ENCODE results near the gene RFNG.

DNA sequence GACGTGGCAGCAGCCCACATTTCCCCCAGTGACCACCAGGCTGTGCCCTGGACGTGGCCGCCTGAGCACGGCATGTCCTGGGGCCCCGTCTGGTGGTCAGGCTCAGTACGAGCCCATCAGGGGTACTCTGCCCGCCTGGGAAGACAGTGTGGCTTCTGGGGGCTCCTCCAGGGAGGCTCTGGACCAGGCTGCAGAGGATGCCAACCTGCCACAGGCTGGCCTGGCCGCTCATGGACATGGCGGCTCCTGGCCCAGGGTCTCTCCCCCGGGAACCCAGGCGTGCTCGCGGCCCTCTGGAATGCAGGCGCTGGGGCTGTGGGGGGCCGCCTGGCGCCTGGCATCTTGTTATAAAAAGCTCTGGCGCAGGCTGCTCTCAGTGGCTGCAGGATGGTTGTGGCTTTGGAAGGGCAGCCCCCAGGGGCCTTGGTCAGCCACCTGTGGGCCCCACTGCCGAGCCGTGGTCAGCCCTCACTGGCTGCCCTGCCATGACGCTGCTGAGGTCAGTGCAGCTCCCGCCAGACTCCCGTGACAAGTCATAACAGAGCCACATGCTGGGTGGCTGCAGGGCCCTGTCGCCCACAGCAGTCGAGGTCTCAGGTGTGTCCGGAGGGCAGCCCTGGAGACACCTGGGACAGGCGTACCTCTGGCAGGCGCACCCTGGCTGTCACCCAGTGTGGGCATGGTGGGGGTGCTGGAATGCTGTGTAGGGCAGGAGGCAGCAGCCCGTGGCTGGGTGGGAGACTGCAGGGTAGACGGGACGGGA lies 43.9 kb downstream of the RFNG start:
- TF ChIP-seq, protein P1, sequence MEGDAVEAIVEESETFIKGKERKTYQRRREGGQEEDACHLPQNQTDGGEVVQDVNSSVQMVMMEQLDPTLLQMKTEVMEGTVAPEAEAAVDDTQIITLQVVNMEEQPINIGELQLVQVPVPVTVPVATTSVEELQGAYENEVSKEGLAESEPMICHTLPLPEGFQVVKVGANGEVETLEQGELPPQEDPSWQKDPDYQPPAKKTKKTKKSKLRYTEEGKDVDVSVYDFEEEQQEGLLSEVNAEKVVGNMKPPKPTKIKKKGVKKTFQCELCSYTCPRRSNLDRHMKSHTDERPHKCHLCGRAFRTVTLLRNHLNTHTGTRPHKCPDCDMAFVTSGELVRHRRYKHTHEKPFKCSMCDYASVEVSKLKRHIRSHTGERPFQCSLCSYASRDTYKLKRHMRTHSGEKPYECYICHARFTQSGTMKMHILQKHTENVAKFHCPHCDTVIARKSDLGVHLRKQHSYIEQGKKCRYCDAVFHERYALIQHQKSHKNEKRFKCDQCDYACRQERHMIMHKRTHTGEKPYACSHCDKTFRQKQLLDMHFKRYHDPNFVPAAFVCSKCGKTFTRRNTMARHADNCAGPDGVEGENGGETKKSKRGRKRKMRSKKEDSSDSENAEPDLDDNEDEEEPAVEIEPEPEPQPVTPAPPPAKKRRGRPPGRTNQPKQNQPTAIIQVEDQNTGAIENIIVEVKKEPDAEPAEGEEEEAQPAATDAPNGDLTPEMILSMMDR (IDR thresholded peaks at IDR 0.05) = no peak
- TF ChIP-seq POLR2A (IDR thresholded peaks at IDR 0.05) (no peak), POLR2AphosphoS5 (IDR thresholded peaks at IDR 0.05) (no peak), EP300 (IDR thresholded peaks at IDR 0.05) (no peak)
